MM.1S (cell line): ENCODE data around the gene CSRP2.

ENCODE experiments used
- DNase-seq: peaks from one replicate; pipeline ENCODE4 v3.0.0-alpha.2; 2015
- H2AFZ ChIP-seq: fragments of 300-600 bp; sonication (generic); 2 replicates; pipeline ENCODE4 v1.6.0; 2016; ENCODE audit warnings: antibody characterized with exemption, low read length
- H3F3A ChIP-seq: fragments of 300-600 bp; sonication (generic); 2 replicates; pipeline ENCODE4 v1.6.1; 2016; ENCODE audit warnings: mild to moderate bottlenecking, antibody characterized with exemption, low read length, moderate library complexity, mixed read lengths; ENCODE audit not compliant: insufficient read depth
- H3K27ac ChIP-seq: fragments of 300-600 bp; sonication (generic); 2 replicates; pipeline ENCODE4 v1.5.1; 2016; ENCODE audit warnings: mild to moderate bottlenecking, low read length
- H3K27me3 ChIP-seq: fragments of 300-600 bp; sonication (generic); replicated peaks from 2 replicates; pipeline ENCODE4 v1.6.0; 2016; ENCODE audit warnings: low read length; ENCODE audit not compliant: insufficient read depth
- H3K36me3 ChIP-seq: fragments of 300-600 bp; sonication (generic); replicated peaks from 2 replicates; pipeline ENCODE4 v1.6.1; 2016; ENCODE audit warnings: mild to moderate bottlenecking, low read length, mixed read lengths; ENCODE audit not compliant: insufficient read depth
- H3K4me1 ChIP-seq: fragments of 300-600 bp; sonication (generic); 2 replicates; pipeline ENCODE4 v1.6.1; 2016; ENCODE audit warnings: low read length, mixed read lengths
- H3K4me2 ChIP-seq: fragments of 300-600 bp; sonication (generic); 2 replicates; pipeline ENCODE4 v1.6.0; 2016; ENCODE audit warnings: low read depth, low read length
- H3K4me3 ChIP-seq: fragments of 300-600 bp; sonication (generic); 2 replicates; pipeline ENCODE4 v1.5.1; 2016; ENCODE audit warnings: low read length, mixed read lengths
- H3K79me2 ChIP-seq: fragments of 300-600 bp; sonication (generic); 2 replicates; pipeline ENCODE4 v1.6.1; 2016; ENCODE audit warnings: mixed run types, low read length, mixed read lengths
- H3K9ac ChIP-seq: fragments of 300-600 bp; sonication (generic); 2 replicates; pipeline ENCODE4 v1.6.1; 2016; ENCODE audit warnings: low read length, mixed read lengths
- H3K9me2 ChIP-seq: fragments of 300-600 bp; sonication (generic); replicated peaks from 2 replicates; pipeline ENCODE4 v1.6.1; 2016; ENCODE audit warnings: mild to moderate bottlenecking, low read length, mixed read lengths; ENCODE audit not compliant: insufficient read depth
- H3K9me3 ChIP-seq: fragments of 300-600 bp; sonication (generic); replicated peaks from 2 replicates; pipeline ENCODE4 v1.6.1; 2016; ENCODE audit warnings: mild to moderate bottlenecking, low read length, mixed read lengths; ENCODE audit not compliant: insufficient read depth
- H4K20me1 ChIP-seq: fragments of 300-600 bp; sonication (generic); 2 replicates; pipeline ENCODE4 v1.6.1; 2016; ENCODE audit warnings: mild to moderate bottlenecking, low read length, moderate library complexity, mixed read lengths; ENCODE audit not compliant: insufficient read depth
- EZH2 ChIP-seq: fragments of 300-600 bp; sonication (generic); optimal IDR thresholded peaks from 2 replicates; pipeline ENCODE3; 2017; ENCODE audit warnings: low read depth, mild to moderate bottlenecking, antibody characterized with exemption, low read length, mixed read lengths
- EZH2phosphoT487 ChIP-seq: fragments of 300-600 bp; sonication (generic); IDR thresholded peaks from 2 replicates; pipeline ENCODE4 v1.6.1; 2018; ENCODE audit warnings: antibody characterized with exemption, low read length
- TF ChIP-seq, protein P1 (sequence below): fragments of 300-600 bp; sonication (generic); IDR thresholded peaks from 2 replicates; pipeline ENCODE4 v1.5.1; 2016; ENCODE audit warnings: antibody characterized with exemption, low read length, mixed read lengths

Gene CSRP2

DNA sequence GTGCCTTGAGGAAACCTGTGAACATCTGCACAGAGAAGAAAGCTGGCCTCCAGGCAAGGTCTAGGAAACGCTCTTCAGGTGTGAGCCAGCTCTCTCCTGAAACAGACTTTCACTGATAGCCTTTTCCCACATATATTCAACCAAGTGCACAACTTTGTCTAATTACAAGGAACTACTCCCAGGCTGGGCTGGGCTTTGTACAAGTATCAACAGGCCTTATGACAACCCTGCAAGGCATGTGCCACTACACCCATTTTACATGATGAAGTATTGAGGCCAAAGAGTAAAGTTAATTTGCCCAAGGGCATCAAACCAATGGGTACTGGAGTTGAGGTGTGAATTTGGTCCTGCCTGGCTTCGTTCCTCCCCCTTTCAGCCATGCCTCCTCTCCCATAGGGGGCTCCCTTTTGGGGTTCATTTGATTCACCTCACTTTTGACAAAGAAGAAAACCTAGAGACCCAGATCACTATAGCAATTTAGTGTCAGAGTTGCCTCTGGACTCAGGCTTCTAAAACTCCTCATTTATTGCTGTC lies 2.1 kb downstream of the CSRP2 start:
- no peak for DNase-seq
- H3K9ac ChIP-seq: no peak overlapping the region
- H3K4me2 ChIP-seq: no peak overlapping the region
- H3K79me2 ChIP-seq: no peaks in the 10 kb centered on the region
- H3F3A ChIP-seq: peaks cover 11% of the 10 kb centered on the region; the same call in 1 of the 2 replicates
- no peaks in the 10 kb centered on the region for H3K27me3 ChIP-seq
- no peak overlapping the region for H3K27ac ChIP-seq
- H3K4me1 ChIP-seq: no peaks in the 10 kb centered on the region
- H3K4me3 ChIP-seq: no peak overlapping the region
- TF ChIP-seq EZH2phosphoT487: no peak
- TF ChIP-seq, protein P1, sequence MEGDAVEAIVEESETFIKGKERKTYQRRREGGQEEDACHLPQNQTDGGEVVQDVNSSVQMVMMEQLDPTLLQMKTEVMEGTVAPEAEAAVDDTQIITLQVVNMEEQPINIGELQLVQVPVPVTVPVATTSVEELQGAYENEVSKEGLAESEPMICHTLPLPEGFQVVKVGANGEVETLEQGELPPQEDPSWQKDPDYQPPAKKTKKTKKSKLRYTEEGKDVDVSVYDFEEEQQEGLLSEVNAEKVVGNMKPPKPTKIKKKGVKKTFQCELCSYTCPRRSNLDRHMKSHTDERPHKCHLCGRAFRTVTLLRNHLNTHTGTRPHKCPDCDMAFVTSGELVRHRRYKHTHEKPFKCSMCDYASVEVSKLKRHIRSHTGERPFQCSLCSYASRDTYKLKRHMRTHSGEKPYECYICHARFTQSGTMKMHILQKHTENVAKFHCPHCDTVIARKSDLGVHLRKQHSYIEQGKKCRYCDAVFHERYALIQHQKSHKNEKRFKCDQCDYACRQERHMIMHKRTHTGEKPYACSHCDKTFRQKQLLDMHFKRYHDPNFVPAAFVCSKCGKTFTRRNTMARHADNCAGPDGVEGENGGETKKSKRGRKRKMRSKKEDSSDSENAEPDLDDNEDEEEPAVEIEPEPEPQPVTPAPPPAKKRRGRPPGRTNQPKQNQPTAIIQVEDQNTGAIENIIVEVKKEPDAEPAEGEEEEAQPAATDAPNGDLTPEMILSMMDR: no peak
- H3K36me3 ChIP-seq: no peaks in the 10 kb centered on the region
- H4K20me1 ChIP-seq: no peaks in the 10 kb centered on the region
- H3K9me2 ChIP-seq: no peaks in the 10 kb centered on the region
- H3K9me3 ChIP-seq: no peaks in the 10 kb centered on the region
- no peak overlapping the region for H2AFZ ChIP-seq

- H3F3A ChIP-seq: peaks cover 8% of the 10 kb centered on the region; the same call in 1 of the 2 replicates
- no peak for TF ChIP-seq EZH2phosphoT487
- TF ChIP-seq, protein P1: no peak
- no peak for TF ChIP-seq EZH2
- H3K27ac ChIP-seq: no peak overlapping the region
- H3K4me2 ChIP-seq: no peak overlapping the region
- no peak overlapping the region for H2AFZ ChIP-seq
- H3K9me2 ChIP-seq: no peaks in the 10 kb centered on the region
- DNase-seq: no peak
- no peaks in the 10 kb centered on the region for H3K27me3 ChIP-seq
- no peaks in the 10 kb centered on the region for H3K36me3 ChIP-seq
- no peaks in the 10 kb centered on the region for H3K4me1 ChIP-seq
- no peaks in the 10 kb centered on the region for H4K20me1 ChIP-seq
- no peak overlapping the region for H3K4me3 ChIP-seq
- no peaks in the 10 kb centered on the region for H3K9me3 ChIP-seq
- H3K79me2 ChIP-seq: no peaks in the 10 kb centered on the region
- H3K9ac ChIP-seq: no peak overlapping the region
These were observed 4.2 kb downstream of the CSRP2 start for GRCh38 chr12:76874491-76875190.

DNA sequence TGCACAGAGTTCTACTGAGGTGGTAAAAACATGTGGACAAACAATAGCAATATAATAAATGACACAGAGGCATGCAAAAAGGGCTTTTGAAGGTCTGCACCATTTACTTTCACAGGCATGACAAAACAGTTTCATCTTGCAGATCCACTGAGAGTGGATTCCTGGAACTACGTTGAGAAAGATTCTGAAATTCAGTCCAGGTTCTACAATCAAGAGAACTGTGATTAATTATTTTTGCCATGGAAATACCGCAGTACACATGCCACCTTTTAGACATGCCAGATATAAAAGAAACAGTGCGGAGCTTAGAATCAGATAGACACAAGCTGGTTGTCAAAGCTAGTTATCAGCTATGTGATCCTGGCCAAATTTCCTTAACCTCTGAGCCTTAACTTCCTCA lies 4.8 kb downstream of the CSRP2 start:
- Histone ChIP-seq H3K9ac (no peak overlapping the region), H3K4me2 (no peak overlapping the region)
- no peak for TF ChIP-seq EZH2phosphoT487
- no peak for TF ChIP-seq EZH2
- TF ChIP-seq, protein P1: no peak

More for the DNA sequence above, 4.8 kb downstream of the CSRP2 start:
- no peaks in the 10 kb centered on the region for H3K27me3 ChIP-seq
- H3K4me3 ChIP-seq: no peak overlapping the region
- H3K9me3 ChIP-seq: no peaks in the 10 kb centered on the region
- no peaks in the 10 kb centered on the region for H3K4me1 ChIP-seq
- no peak for DNase-seq
- no peaks in the 10 kb centered on the region for H3K36me3 ChIP-seq
- H3K27ac ChIP-seq: no peak overlapping the region
- peaks cover 8% of the 10 kb centered on the region; the same call in 1 of the 2 replicates for H3F3A ChIP-seq
- no peaks in the 10 kb centered on the region for H3K9me2 ChIP-seq
- no peaks in the 10 kb centered on the region for H3K79me2 ChIP-seq
- no peaks in the 10 kb centered on the region for H4K20me1 ChIP-seq
- no peak overlapping the region for H2AFZ ChIP-seq
